Neural cell (in vitro differentiated cells): ENCODE results near the gene DSCAML1. TPM values are rescaled to one million over a fixed set of nuclear protein-coding genes. Genes with fewer than 3 reads are reported as not detected.

Source experiments
- H2AFZ ChIP-seq: fragments of 200-600, 300-800 bp; sonication (generic), shearing (Covaris generic); 2 replicates; pipeline ENCODE4 v1.6.0; 2014; ENCODE audit warnings: low read depth, mild to moderate bottlenecking, antibody characterized with exemption, low read length, moderate library complexity
- H3F3A ChIP-seq: fragments of 200-600 bp; shearing (Covaris generic); 2 replicates; pipeline ENCODE4 v1.6.1; 2016; ENCODE audit warnings: mild to moderate bottlenecking, moderate library complexity, mixed read lengths, antibody characterized with exemption, low read length; ENCODE audit not compliant: insufficient read depth, poor library complexity, severe bottlenecking
- H3K27ac ChIP-seq: fragments of 200-600, 300-800 bp; sonication (generic), shearing (Covaris generic); 2 replicates; pipeline ENCODE4 v1.5.1; 2014; ENCODE audit warnings: mild to moderate bottlenecking, low read length, moderate library complexity
- H3K27me3 ChIP-seq: fragments of 300-800, 200-600 bp; sonication (generic), shearing (Covaris generic); 2 replicates; pipeline ENCODE4 v1.6.0; 2014; ENCODE audit warnings: mild to moderate bottlenecking, low read depth, low read length, moderate library complexity; ENCODE audit not compliant: insufficient read depth
- H3K36me3 ChIP-seq: fragments of 300-800, 200-600 bp; sonication (generic), shearing (Covaris generic); 2 replicates; pipeline ENCODE4 v1.5.1; 2014; ENCODE audit warnings: mild to moderate bottlenecking, antibody characterized with exemption, low read length, moderate library complexity; ENCODE audit not compliant: insufficient read depth
- H3K4me2 ChIP-seq: fragments of 300-800, 200-600 bp; sonication (generic), shearing (Covaris generic); 2 replicates; pipeline ENCODE4 v1.6.0; 2014; ENCODE audit warnings: mild to moderate bottlenecking, low read length
- H3K4me3 ChIP-seq: fragments of 300-800, 200-600 bp; sonication (generic), shearing (Covaris generic); 2 replicates; pipeline ENCODE4 v1.5.1; 2014; ENCODE audit warnings: mild to moderate bottlenecking, low read length, moderate library complexity
- H3K79me2 ChIP-seq: fragments of 200-600 bp; shearing (Covaris generic); replicated peaks from 2 replicates; pipeline ENCODE4 v1.6.0; 2014; ENCODE audit warnings: mild to moderate bottlenecking, low read length, moderate library complexity; ENCODE audit not compliant: insufficient read depth
- H3K9ac ChIP-seq: fragments of 300-800, 200-600 bp; sonication (generic), shearing (Covaris generic); 2 replicates; pipeline ENCODE4 v1.6.1; 2016; ENCODE audit warnings: mild to moderate bottlenecking, low read length, mixed read lengths
- H3K9me2 ChIP-seq: fragments of 200-600 bp; shearing (Covaris generic); 2 replicates; pipeline ENCODE4 v1.6.1; 2016; ENCODE audit warnings: mild to moderate bottlenecking, low read length, mixed read lengths; ENCODE audit not compliant: insufficient read depth
- H3K9me3 ChIP-seq: fragments of 200-600, 300-800 bp; sonication (generic), shearing (Covaris generic); 2 replicates; pipeline ENCODE4 v1.6.1; 2016; ENCODE audit warnings: mild to moderate bottlenecking, mixed run types, low read length, moderate library complexity, mixed read lengths
- H4K20me1 ChIP-seq: fragments of 200-600 bp; shearing (Covaris generic); 2 replicates; pipeline ENCODE4 v1.6.1; 2016; ENCODE audit warnings: mild to moderate bottlenecking, mixed run types; ENCODE audit not compliant: insufficient read depth
- EP300 ChIP-seq: fragments of 450-650 bp; conservative IDR thresholded peaks from 2 replicates; pipeline ENCODE4 v1.6.1; 2014; ENCODE audit warnings: antibody characterized with exemption, mild to moderate bottlenecking, moderate library complexity; ENCODE audit not compliant: poor library complexity, severe bottlenecking
- EZH2 ChIP-seq: fragments of 200-600, 300-800 bp; shearing (Covaris generic), sonication (generic); IDR thresholded peaks from 2 replicates; pipeline ENCODE4 v1.6.1; 2014; ENCODE audit warnings: antibody characterized with exemption, low read length, borderline replicate concordance, mild to moderate bottlenecking; ENCODE audit not compliant: insufficient read depth, poor library complexity, severe bottlenecking
- MXI1 ChIP-seq: fragments of 450-650 bp; conservative IDR thresholded peaks from 2 replicates; pipeline ENCODE4 v1.6.1; 2014; ENCODE audit warnings: antibody characterized with exemption, mild to moderate bottlenecking; ENCODE audit not compliant: poor library complexity, severe bottlenecking
- POLR2AphosphoS5 ChIP-seq: IDR thresholded peaks from 2 replicates; pipeline ENCODE4 v1.6.1; 2012
- RAD21 ChIP-seq: fragments of 450-650 bp; conservative IDR thresholded peaks from 2 replicates; pipeline ENCODE4 v1.6.1; 2014; ENCODE audit warnings: antibody characterized with exemption, mild to moderate bottlenecking, moderate library complexity
- REST ChIP-seq: IDR thresholded peaks from 2 replicates; pipeline ENCODE4 v1.6.1; 2012; ENCODE audit warnings: borderline replicate concordance
- SMC3 ChIP-seq: fragments of 450-650 bp; conservative IDR thresholded peaks from 2 replicates; pipeline ENCODE4 v1.6.1; 2014; ENCODE audit warnings: antibody characterized with exemption, mild to moderate bottlenecking, moderate library complexity; ENCODE audit not compliant: poor library complexity
- TAF1 ChIP-seq: IDR thresholded peaks from 2 replicates; pipeline ENCODE4 v1.6.1; 2012; ENCODE audit warnings: low read depth
- polyA plus RNA-seq: library from polyadenylated mRNA; depleted of rRNA; stranded (reverse); fragments of >200 nt; gene quantifications from 2 replicates; pipeline ENCODE4 v1.2.3, GENCODE V29; 2014
- TF ChIP-seq, protein P1 (sequence below): fragments of 450-650 bp; IDR thresholded peaks from 2 replicates; pipeline ENCODE4 v1.5.1; 2014; ENCODE audit warnings: antibody characterized with exemption, mild to moderate bottlenecking, moderate library complexity; ENCODE audit not compliant: poor library complexity, severe bottlenecking

The DSCAML1 gene
- polyA plus RNA-seq, 1 donor from 2014 or later: 1.3 TPM

GRCh38 chr11:117565709-117566108 is 231.3 kb downstream of the DSCAML1 start:
- H3K9ac ChIP-seq: no peak overlapping the region
- H3K27ac ChIP-seq: no peak overlapping the region
- no peaks in the 10 kb centered on the region for H3K79me2 ChIP-seq
- no peaks in the 10 kb centered on the region for H3K9me3 ChIP-seq
- no peaks in the 10 kb centered on the region for H3K9me2 ChIP-seq
- no peaks in the 10 kb centered on the region for H4K20me1 ChIP-seq
- no peaks in the 10 kb centered on the region for H3F3A ChIP-seq
- no peak overlapping the region for H2AFZ ChIP-seq
- no peak overlapping the region for H3K4me2 ChIP-seq
- no peaks in the 10 kb centered on the region for H3K36me3 ChIP-seq
- no peaks in the 10 kb centered on the region for H3K27me3 ChIP-seq
- TF ChIP-seq POLR2AphosphoS5: no peak
- no peak for TF ChIP-seq TAF1
- no peak overlapping the region for H3K4me3 ChIP-seq

DNA sequence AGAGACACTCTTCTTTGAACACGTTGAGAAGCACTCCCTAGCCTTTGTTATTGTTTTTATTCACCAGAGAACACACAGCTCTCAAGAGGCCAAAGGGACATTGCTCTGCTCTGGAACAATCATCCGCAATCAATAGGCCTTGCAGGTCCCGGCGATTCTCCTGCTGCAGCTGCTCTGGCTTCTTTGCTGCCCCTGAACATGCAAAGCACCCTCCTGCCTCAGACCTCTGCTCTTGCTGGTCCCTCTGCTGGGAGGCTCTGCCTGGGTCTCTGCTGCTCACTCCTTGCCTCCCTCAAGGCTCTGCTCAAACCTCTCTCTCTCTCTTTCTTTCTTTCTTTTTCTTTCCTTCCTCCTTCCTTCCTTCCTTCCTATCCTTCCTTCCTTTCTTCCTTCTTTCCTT is 232.7 kb downstream of the DSCAML1 start:
- Histone ChIP-seq H3K27ac (no peak overlapping the region), H3K9me2 (no peaks in the 10 kb centered on the region), H3K9me3 (no peaks in the 10 kb centered on the region), H4K20me1 (no peaks in the 10 kb centered on the region), H3K27me3 (no peaks in the 10 kb centered on the region), H3K9ac (no peak overlapping the region), H3K36me3 (no peaks in the 10 kb centered on the region), H3K79me2 (no peaks in the 10 kb centered on the region), H2AFZ (no peak overlapping the region), H3K4me3 (no peak overlapping the region), H3K4me2 (no peak overlapping the region), H3F3A (no peaks in the 10 kb centered on the region)
- TF ChIP-seq TAF1: no peak
- TF ChIP-seq RAD21: no peak
- TF ChIP-seq EP300: no peak
- TF ChIP-seq, protein P1, sequence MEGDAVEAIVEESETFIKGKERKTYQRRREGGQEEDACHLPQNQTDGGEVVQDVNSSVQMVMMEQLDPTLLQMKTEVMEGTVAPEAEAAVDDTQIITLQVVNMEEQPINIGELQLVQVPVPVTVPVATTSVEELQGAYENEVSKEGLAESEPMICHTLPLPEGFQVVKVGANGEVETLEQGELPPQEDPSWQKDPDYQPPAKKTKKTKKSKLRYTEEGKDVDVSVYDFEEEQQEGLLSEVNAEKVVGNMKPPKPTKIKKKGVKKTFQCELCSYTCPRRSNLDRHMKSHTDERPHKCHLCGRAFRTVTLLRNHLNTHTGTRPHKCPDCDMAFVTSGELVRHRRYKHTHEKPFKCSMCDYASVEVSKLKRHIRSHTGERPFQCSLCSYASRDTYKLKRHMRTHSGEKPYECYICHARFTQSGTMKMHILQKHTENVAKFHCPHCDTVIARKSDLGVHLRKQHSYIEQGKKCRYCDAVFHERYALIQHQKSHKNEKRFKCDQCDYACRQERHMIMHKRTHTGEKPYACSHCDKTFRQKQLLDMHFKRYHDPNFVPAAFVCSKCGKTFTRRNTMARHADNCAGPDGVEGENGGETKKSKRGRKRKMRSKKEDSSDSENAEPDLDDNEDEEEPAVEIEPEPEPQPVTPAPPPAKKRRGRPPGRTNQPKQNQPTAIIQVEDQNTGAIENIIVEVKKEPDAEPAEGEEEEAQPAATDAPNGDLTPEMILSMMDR: no peak

DNA sequence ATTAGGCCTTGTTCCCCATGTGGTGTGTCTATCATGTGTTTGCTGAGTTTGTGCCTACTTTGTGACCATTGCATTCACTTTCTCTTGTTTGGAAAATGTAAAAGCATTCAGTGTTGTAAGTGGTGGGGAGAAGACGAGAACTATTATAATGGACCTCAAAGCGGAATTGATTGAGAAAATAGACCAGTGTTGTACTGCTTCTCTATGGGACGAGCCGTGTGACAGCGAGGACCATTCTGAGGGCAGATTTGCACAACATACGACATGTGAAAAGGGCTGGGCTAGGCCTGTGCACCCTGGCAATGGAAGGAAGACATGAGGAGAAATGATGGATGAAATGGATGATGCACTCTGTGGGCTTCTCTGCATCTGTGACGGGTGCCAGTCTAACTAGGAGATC is 233.5 kb downstream of the DSCAML1 start:
- no peak overlapping the region for H3K4me2 ChIP-seq
- no peak overlapping the region for H3K9ac ChIP-seq
- H3K27ac ChIP-seq: no peak overlapping the region
- no peaks in the 10 kb centered on the region for H3K9me3 ChIP-seq
- H4K20me1 ChIP-seq: no peaks in the 10 kb centered on the region
- TF ChIP-seq EZH2 (no peak), SMC3 (no peak), TAF1 (no peak), RAD21 (no peak), REST (no peak), POLR2AphosphoS5 (no peak), EP300 (no peak), MXI1 (no peak)
- TF ChIP-seq, protein P1: no peak
- no peaks in the 10 kb centered on the region for H3K79me2 ChIP-seq
- H3K27me3 ChIP-seq: no peaks in the 10 kb centered on the region
- H3K36me3 ChIP-seq: no peaks in the 10 kb centered on the region
- H3F3A ChIP-seq: no peaks in the 10 kb centered on the region
- H2AFZ ChIP-seq: no peak overlapping the region
- H3K9me2 ChIP-seq: no peaks in the 10 kb centered on the region
- H3K4me3 ChIP-seq: no peak overlapping the region
